Superior temporal gyrus (tissue), 1 donor: ENCODE results near the gene EPO.

ENCODE experiments used
- DNase-seq: peaks from one replicate; pipeline ENCODE4 v3.0.0-alpha.2; 2016; ENCODE audit errors: extremely low spot score

The EPO gene

GRCh38 chr7:100720279-100720670 lies at the start of gene EPO:
TSS of gene EPO (plus strand) at chr7:100720468. CDS start at chr7:100720981, 513 bp downstream.
- no peak for DNase-seq

- DNase-seq, result no peak
Observed at GRCh38 chr7:100671353-100672327, 48.6 kb upstream of the EPO start.

- peak; percentile 98 for DNase-seq
Observed at GRCh38 chr7:100673302-100673941, 46.8 kb upstream of the EPO start, which contains the start of gene GNB2. TSS of gene GNB2 (plus strand) at chr7:100673740. CDS start at chr7:100676266, 2,526 bp downstream.

- DNase-seq, result no peak
Observed at GRCh38 chr7:100673942-100674410, 46.3 kb upstream of the EPO start.

DNA sequence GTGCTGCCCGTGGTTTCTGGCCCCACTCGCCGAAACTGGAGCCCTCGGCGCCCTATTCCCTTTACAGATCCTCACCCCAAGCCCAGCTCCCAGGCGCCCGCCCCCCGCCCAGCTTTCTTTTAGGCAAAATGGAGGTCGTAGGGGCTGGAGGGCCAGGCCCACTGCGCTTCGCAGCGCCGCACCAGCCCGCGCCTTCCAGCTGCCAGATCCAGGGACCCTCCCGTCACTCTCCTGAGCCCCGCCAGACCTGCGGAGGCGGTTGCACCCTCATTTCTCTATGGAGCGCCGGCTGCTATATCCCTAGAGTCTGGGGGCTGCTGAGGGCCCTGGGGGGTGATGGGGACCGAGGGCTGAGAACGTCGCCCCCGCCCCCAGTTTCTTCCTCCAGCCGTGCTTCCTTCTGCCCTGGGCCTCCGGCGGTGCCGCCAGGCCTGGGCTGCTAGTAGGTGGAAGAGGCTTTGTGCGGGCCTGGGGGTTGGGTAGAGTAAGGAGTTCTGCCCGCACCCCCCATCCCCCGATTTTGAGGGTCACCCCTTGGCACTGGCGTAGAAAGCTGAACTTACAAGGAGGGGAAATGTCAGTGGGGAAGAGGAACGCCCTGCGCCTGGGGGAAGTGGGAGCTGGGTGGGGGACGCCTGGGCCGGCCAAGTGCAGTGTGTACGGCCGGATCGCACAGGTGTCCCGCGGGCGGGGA lies 45.7 kb upstream of the EPO start:
- DNase-seq, result no peak

- DNase-seq, result no peak
Observed at GRCh38 chr7:100675105-100675451, 45.2 kb upstream of the EPO start.

GRCh38 chr7:100675581-100676350 lies 44.5 kb upstream of the EPO start:
- DNase-seq, result peak; percentile 67

DNA sequence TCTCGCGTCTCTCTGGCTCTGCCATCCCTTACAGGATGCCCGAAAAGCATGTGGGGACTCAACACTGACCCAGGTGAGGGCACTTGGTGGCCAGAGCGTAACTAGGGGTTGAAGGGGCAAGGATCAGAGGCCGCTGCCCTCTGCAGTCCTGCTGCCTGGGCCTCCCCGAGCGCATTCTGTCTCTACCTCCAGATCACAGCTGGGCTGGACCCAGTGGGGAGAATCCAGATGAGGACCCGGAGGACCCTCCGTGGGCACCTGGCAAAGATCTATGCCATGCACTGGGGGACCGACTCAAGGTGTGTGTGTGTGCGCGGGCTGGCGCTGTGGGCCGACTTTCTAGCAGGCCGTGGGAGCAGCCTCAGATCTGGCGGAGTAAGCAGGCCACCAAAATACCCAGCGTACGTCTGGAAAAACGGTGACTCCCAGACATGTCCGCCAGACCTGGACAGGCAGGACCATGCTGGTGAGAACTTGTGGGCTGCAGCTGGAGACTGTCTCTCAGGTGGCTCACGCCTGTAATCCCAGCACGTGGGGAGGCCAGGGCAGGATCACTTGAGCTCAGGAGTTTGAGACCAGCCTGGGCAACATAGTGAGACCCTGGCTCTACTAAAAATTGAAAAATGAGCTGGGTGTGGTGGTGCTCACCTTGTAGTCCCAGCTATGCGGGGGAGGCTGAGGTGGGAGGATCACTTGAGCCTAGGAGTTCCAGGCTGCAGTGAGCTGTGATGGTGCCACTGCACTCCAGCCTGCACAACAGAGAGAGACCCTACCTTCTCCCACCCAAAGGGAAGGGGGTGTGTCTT lies 43.6 kb upstream of the EPO start:
- no peak for DNase-seq

- DNase-seq, result no peak
Observed at GRCh38 chr7:100677308-100678267, 42.7 kb upstream of the EPO start.

DNA sequence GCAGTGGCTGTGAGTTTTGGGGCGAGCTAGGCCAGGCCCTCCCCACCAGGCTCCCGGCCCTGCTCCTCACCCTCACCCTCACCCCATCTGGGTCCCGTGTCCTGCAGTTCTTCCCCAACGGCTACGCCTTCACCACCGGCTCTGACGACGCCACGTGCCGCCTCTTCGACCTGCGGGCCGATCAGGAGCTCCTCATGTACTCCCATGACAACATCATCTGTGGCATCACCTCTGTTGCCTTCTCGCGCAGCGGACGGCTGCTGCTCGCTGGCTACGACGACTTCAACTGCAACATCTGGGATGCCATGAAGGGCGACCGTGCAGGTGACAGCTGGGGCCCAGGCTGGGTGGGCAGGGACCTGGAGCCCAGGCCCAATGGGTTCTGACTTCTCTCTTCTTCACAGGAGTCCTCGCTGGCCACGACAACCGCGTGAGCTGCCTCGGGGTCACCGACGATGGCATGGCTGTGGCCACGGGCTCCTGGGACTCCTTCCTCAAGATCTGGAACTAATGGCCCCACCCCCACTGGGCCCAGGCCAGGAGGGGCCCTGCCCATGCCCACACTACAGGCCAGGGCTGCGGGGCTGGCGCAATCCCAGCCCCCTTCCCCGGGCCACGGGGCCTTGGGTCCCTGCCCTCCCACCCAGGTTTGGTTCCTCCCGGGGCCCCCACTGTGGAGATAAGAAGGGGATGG lies 41.8 kb upstream of the EPO start:
- no peak for DNase-seq

DNA sequence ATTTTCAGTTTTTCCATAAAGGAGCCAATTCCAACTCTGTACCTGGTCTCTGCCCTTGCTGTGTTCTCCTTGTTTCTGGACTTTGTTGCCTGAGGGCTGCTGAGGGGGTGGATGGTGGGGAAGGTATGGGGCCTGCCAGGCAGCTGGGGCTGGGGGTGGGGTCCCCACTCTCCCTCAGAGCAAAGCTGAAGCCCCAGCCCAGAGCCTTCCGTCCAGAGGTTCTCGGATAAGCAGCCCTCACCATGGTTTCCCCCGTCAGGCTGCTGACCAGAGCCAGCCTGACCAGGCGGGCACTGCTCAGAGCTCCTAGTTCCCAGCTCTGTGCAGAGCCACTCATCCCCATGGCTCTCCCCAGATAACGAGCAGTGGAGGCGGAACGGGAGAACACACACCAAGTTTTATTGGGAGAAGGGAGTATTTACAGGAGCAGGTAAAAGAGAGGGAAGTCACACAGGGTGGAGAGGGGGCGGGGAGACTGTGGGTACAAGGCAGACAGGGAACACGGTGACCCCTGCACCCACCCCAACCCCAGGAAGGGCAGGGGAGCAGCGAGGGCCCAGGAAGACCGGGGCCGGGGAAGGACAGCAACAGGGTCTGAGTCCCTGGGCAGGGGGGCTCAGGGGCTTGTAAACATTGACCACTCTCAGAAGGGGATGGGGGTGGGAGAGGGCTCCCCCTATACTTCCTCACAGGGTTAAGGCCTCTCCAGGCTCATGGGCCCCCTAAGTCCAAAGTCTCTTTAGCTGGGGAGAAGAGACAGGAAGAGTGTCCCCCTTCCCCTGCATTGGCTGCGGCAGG lies 40.9 kb upstream of the EPO start:
- DNase-seq, result no peak

GRCh38 chr7:100679927-100680575 lies 40.2 kb upstream of the EPO start:
- DNase-seq, result no peak

GRCh38 chr7:100680576-100681271 lies 39.5 kb upstream of the EPO start:
- no peak for DNase-seq

DNA sequence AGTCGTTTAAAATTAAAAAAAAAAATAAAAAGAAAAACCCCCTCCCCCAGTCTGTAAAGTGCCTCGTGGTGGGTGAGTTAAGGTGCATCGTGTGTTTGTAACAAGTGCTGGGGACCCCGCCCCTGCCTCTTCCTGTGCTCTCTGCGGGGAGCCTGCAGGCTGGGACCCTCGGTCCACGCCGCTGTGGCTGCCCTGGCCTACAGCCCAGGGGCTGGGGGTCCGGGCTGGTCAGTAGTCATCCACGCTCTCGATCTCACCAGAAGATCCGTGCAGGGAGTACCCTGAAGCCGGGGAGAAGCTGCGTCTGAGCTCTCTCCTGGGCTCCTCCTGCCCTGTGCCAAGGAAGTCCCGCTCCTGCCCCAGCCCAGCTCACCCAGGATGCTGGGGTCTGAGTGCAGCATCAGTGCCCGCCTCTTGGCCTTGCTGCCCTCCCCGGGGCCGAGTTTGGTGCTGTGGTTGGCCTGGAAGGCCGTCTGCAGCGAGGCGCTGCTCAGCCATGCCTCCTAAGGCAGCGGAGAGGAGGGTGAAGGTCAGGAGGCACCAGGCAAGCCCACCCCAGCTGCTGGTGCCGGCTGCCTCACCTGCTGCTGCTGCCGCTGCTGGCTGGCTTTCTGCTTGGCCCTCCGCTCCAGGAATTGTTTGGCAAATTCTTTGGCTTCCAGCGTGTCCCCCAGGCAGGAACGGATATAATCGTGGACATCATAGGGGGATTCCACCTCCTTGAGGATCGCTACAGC lies 38.6 kb upstream of the EPO start:
- DNase-seq, result no peak

DNA sequence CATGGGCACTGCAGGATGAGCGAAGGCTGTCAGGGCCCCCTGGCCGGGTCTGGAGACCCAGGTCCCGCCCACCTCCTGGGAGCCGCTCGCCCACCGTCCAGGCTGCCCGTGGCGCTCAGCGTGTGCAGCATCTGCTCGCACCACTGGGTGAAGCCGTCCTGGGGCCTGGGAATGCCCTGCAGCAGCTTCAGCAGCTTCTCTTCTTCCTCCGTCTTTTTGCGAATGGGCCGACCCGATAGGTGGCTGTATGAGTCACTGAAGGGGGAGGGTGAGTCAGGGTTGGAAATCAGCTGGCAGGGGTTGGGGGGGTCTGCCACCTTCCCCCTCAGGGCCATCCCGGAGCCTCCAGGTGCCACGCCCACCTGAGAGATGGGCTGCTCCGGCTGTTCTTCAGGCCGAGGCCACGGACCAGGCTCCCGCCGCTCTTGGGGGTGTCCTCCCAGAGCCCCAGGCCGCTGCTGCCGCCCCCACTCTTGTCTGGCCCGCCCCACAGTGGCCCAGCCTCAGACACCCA lies 38.0 kb upstream of the EPO start:
- no peak for DNase-seq
